AG09319 (cell line): ENCODE results near the gene WFDC9.
"Not testable (repeated sequence)": the region's sequence is repeated elsewhere in the genome, so short reads cannot be mapped to it uniquely, and the experiment has no call there.

ENCODE experiments used
- DNase-seq: peaks from one replicate; pipeline ENCODE4 v3.0.0-alpha.2; 2010; ENCODE audit warnings: low read depth; ENCODE audit errors: extremely low read depth
- CTCF ChIP-seq: IDR thresholded peaks from 2 replicates; pipeline ENCODE4 v1.5.1; 2011; ENCODE audit warnings: low read depth, mild to moderate bottlenecking, inconsistent platforms, low read length, moderate library complexity

Gene WFDC9

GRCh38 chr20:45592574-45593189 lies 38.4 kb downstream of the WFDC9 start:
- TF ChIP-seq CTCF, result peak; percentile 51
- no peak for DNase-seq

GRCh38 chr20:45589725-45590124 lies 41.4 kb downstream of the WFDC9 start:
- TF ChIP-seq CTCF, result no peak
- no peak for DNase-seq

GRCh38 chr20:45588800-45589199 lies 42.3 kb downstream of the WFDC9 start:
- TF ChIP-seq CTCF, result no peak
- no peak for DNase-seq

GRCh38 chr20:45585986-45586385 lies 45.1 kb downstream of the WFDC9 start:
- not testable (repeated sequence) for DNase-seq

- DNase-seq, result not testable (repeated sequence)
These were observed 46.8 kb downstream of the WFDC9 start for GRCh38 chr20:45584294-45584693.

- no peak for DNase-seq
- TF ChIP-seq CTCF, result no peak
These were observed 47.6 kb downstream of the WFDC9 start for GRCh38 chr20:45583502-45583901.

- DNase-seq, result no peak
- TF ChIP-seq CTCF, result no peak
These were observed 49.4 kb downstream of the WFDC9 start for GRCh38 chr20:45581702-45582101.

- DNase-seq, result no peak
- TF ChIP-seq CTCF, result no peak
These were observed 51.9 kb downstream of the WFDC9 start, which contains the start of gene WFDC8 for GRCh38 chr20:45579184-45579583. Gene WFDC8, minus strand, starts transcription at chr20:45579284. Its CDS starts 37 bp downstream, at chr20:45579247.

GRCh38 chr20:45578231-45578630 lies 52.9 kb downstream of the WFDC9 start:
- DNase-seq, result no peak
- TF ChIP-seq CTCF, result no peak
